ENCODE data around the gene PRKG2. TPM values are rescaled to one million over a fixed set of nuclear protein-coding genes. Genes with fewer than 3 reads are reported as not detected.

PRKG2 gene
- total and polyA plus RNA-seq, 4 donors = 0.03 to 0.14 (median 0.08) TPM; not detected in 1

DNA sequence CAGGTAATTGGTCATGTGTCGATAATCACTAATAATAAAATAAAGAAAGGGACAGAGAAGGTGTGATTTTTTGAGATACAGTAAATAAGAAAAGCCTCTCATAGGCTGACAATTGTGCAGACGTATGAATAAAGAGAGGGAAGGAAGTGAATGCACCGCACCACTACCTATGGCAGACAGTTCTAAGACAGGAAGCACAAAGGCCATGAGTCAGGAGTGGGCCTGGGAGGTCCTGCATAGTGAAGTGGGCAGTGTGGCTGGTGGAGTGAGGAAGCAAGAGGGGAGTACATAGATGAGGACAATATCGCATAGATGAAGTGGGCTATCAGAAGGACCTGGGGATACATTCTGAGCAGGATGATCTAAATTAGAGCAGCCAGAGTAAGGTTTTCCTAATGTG, 108.9 kb downstream of the PRKG2 start:
- Histone ChIP-seq H3K27me3 (ENCODE audit: control insufficient read depth in 4 of 4, insufficient read depth in 4 of 4, low read length in 3 of 4) (no peaks in the 10 kb centered on the region), H3K9ac (ENCODE audit: low read depth in 1 of 2, low read length in 2 of 2) (no peak overlapping the region), H3K4me3 (ENCODE audit: low read depth in 1 of 3, low read length in 3 of 3) (no peak overlapping the region), H3K4me1 (ENCODE audit: control insufficient read depth in 4 of 4, insufficient read depth in 4 of 4, low read length in 3 of 4) (no peaks in the 10 kb centered on the region), H3K9me3 (ENCODE audit: control insufficient read depth in 4 of 4, low read length in 3 of 4) (no peaks in the 10 kb centered on the region), H3K27ac (ENCODE audit: low read depth in 1 of 2, low read length in 2 of 2) (no peak overlapping the region), H3K36me3 (ENCODE audit: control insufficient read depth in 4 of 4, insufficient read depth in 3 of 4, low read depth in 1 of 4, low read length in 3 of 4) (no peaks in the 10 kb centered on the region)
- TF ChIP-seq GABPA (IDR thresholded peaks at IDR 0.05 in 1 of 2, conservative IDR thresholded peaks at IDR 0.05 in 1 of 2) = no peak
- TF ChIP-seq NR2F2 (IDR thresholded peaks at IDR 0.05) = no peak
- TF ChIP-seq RXRA (IDR thresholded peaks at IDR 0.05) = no peak
- TF ChIP-seq RAD21 (IDR thresholded peaks at IDR 0.05) = no peak
- TF ChIP-seq FOXA1 (IDR thresholded peaks at IDR 0.05) = no peak
- no peak for TF ChIP-seq EGR1 (IDR thresholded peaks at IDR 0.05; ENCODE audit: low read depth in 2 of 2)
- TF ChIP-seq, protein P1, sequence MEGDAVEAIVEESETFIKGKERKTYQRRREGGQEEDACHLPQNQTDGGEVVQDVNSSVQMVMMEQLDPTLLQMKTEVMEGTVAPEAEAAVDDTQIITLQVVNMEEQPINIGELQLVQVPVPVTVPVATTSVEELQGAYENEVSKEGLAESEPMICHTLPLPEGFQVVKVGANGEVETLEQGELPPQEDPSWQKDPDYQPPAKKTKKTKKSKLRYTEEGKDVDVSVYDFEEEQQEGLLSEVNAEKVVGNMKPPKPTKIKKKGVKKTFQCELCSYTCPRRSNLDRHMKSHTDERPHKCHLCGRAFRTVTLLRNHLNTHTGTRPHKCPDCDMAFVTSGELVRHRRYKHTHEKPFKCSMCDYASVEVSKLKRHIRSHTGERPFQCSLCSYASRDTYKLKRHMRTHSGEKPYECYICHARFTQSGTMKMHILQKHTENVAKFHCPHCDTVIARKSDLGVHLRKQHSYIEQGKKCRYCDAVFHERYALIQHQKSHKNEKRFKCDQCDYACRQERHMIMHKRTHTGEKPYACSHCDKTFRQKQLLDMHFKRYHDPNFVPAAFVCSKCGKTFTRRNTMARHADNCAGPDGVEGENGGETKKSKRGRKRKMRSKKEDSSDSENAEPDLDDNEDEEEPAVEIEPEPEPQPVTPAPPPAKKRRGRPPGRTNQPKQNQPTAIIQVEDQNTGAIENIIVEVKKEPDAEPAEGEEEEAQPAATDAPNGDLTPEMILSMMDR (IDR thresholded peaks at IDR 0.05; ENCODE audit: low read depth, low read length, missing input control) = no peak
- TF ChIP-seq HNF4A (conservative IDR thresholded peaks at IDR 0.05) = no peak
- 80% methylated on average over 4 of the region's 4 CpGs for WGBS
- DNase-seq (ENCODE audit: low spot score) = no peak

DNA sequence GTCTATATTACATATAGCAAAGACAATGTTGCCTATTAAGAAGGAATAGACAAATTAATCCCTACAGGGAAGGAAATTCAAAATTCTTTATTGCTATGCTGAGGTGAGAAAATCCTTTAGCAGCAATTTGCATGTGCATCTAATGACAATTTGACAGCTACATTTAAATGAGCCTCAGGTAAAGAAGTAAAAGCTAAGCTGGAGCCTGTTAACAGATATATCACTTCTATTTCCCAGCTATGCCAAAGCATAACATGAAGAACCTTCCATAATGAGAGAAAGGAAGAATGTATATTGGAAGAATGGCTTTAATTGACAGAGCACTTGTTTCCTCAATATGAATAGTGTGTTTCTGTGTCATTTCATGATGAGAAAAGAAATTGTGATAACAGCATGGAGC, 112.9 kb downstream of the PRKG2 start:
- no peaks in the 10 kb centered on the region for H3K36me3 ChIP-seq (ENCODE audit: control insufficient read depth in 4 of 4, insufficient read depth in 3 of 4, low read depth in 1 of 4, low read length in 3 of 4)
- H3K4me1 ChIP-seq (ENCODE audit: control insufficient read depth in 4 of 4, insufficient read depth in 4 of 4, low read length in 3 of 4) = no peaks in the 10 kb centered on the region
- no peak overlapping the region for H3K9ac ChIP-seq (ENCODE audit: low read depth in 1 of 2, low read length in 2 of 2)
- H3K4me3 ChIP-seq (ENCODE audit: low read depth in 1 of 3, low read length in 3 of 3) = no peak overlapping the region
- no peaks in the 10 kb centered on the region for H3K27me3 ChIP-seq (ENCODE audit: control insufficient read depth in 4 of 4, insufficient read depth in 4 of 4, low read length in 3 of 4)
- TF ChIP-seq RXRA (IDR thresholded peaks at IDR 0.05) (no peak), YY1 (IDR thresholded peaks at IDR 0.05) (no peak), GABPA (IDR thresholded peaks at IDR 0.05 in 1 of 2, conservative IDR thresholded peaks at IDR 0.05 in 1 of 2) (no peak), HNF4G (IDR thresholded peaks at IDR 0.05) (no peak), EGR1 (IDR thresholded peaks at IDR 0.05; ENCODE audit: low read depth in 2 of 2) (no peak), TAF1 (conservative IDR thresholded peaks at IDR 0.05) (no peak), JUND (IDR thresholded peaks at IDR 0.05) (no peak), SP1 (IDR thresholded peaks at IDR 0.05) (no peak)
- TF ChIP-seq, protein P2, sequence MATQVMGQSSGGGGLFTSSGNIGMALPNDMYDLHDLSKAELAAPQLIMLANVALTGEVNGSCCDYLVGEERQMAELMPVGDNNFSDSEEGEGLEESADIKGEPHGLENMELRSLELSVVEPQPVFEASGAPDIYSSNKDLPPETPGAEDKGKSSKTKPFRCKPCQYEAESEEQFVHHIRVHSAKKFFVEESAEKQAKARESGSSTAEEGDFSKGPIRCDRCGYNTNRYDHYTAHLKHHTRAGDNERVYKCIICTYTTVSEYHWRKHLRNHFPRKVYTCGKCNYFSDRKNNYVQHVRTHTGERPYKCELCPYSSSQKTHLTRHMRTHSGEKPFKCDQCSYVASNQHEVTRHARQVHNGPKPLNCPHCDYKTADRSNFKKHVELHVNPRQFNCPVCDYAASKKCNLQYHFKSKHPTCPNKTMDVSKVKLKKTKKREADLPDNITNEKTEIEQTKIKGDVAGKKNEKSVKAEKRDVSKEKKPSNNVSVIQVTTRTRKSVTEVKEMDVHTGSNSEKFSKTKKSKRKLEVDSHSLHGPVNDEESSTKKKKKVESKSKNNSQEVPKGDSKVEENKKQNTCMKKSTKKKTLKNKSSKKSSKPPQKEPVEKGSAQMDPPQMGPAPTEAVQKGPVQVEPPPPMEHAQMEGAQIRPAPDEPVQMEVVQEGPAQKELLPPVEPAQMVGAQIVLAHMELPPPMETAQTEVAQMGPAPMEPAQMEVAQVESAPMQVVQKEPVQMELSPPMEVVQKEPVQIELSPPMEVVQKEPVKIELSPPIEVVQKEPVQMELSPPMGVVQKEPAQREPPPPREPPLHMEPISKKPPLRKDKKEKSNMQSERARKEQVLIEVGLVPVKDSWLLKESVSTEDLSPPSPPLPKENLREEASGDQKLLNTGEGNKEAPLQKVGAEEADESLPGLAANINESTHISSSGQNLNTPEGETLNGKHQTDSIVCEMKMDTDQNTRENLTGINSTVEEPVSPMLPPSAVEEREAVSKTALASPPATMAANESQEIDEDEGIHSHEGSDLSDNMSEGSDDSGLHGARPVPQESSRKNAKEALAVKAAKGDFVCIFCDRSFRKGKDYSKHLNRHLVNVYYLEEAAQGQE (IDR thresholded peaks at IDR 0.05) = no peak
- TF ChIP-seq, protein P1 (IDR thresholded peaks at IDR 0.05; ENCODE audit: low read depth, low read length, missing input control) = no peak
- TF ChIP-seq, protein P3, sequence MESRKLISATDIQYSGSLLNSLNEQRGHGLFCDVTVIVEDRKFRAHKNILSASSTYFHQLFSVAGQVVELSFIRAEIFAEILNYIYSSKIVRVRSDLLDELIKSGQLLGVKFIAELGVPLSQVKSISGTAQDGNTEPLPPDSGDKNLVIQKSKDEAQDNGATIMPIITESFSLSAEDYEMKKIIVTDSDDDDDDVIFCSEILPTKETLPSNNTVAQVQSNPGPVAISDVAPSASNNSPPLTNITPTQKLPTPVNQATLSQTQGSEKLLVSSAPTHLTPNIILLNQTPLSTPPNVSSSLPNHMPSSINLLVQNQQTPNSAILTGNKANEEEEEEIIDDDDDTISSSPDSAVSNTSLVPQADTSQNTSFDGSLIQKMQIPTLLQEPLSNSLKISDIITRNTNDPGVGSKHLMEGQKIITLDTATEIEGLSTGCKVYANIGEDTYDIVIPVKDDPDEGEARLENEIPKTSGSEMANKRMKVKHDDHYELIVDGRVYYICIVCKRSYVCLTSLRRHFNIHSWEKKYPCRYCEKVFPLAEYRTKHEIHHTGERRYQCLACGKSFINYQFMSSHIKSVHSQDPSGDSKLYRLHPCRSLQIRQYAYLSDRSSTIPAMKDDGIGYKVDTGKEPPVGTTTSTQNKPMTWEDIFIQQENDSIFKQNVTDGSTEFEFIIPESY (IDR thresholded peaks at IDR 0.05) = no peak
- TF ChIP-seq, protein P4, sequence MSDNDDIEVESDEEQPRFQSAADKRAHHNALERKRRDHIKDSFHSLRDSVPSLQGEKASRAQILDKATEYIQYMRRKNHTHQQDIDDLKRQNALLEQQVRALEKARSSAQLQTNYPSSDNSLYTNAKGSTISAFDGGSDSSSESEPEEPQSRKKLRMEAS (IDR thresholded peaks at IDR 0.05) = no peak
- TF ChIP-seq, protein P5, sequence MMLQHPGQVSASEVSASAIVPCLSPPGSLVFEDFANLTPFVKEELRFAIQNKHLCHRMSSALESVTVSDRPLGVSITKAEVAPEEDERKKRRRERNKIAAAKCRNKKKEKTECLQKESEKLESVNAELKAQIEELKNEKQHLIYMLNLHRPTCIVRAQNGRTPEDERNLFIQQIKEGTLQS (IDR thresholded peaks at IDR 0.05) = no peak
- no peak overlapping the region for H3K27ac ChIP-seq (ENCODE audit: low read depth in 1 of 2, low read length in 2 of 2)
- no peaks in the 10 kb centered on the region for H3K9me3 ChIP-seq (ENCODE audit: control insufficient read depth in 4 of 4, low read length in 3 of 4)
- DNase-seq (ENCODE audit: low spot score) = no peak
